Measurements from ENCODE around the gene SLC23A3. TPM values are rescaled to one million over a fixed set of nuclear protein-coding genes. Genes with fewer than 3 reads are reported as not detected.
A peak's percentile ranks its signal among the peaks of the same experiment; 100 is the strongest.

SLC23A3 gene
- polyA plus RNA-seq, 1 donor (not counting 4 experiments of a cell fraction or from before 2014, with no cell fraction given), result 1.4 TPM

GRCh38 chr2:219159771-219160185, 10.1 kb downstream of the SLC23A3 start:
- H3K9ac ChIP-seq (ENCODE audit: control insufficient read depth, extremely low read depth, insufficient read depth, low read length), result peak overlapping the region; percentile 82

GRCh38 chr2:219158586-219158985, 11.2 kb downstream of the SLC23A3 start:
- H3K4me2 ChIP-seq (ENCODE audit: control insufficient read depth, extremely low read depth, insufficient read depth, low read depth, low read length), result no peak overlapping the region
- H3K9me1 ChIP-seq (ENCODE audit: control insufficient read depth, extremely low read depth, insufficient read depth, low read length), result no peaks in the 10 kb centered on the region
- DNase-seq (ENCODE audit: low read depth, low spot score) (no peak), FAIRE-seq (no peak)
- no peaks in the 10 kb centered on the region for H3K27me3 ChIP-seq (ENCODE audit: control insufficient read depth, extremely low read depth, insufficient read depth, low read length)
- no peaks in the 10 kb centered on the region for H4K20me1 ChIP-seq (ENCODE audit: control insufficient read depth, extremely low read depth, insufficient read depth, low read length)
- no peak overlapping the region for H3K4me3 ChIP-seq (ENCODE audit: control insufficient read depth in 2 of 3, extremely low read depth in 1 of 3, insufficient read depth in 2 of 3, low read depth in 1 of 3, low read length in 3 of 3)
- TF ChIP-seq CTCF (optimal IDR thresholded peaks at IDR 0.05 in 1 of 3, IDR thresholded peaks at IDR 0.05 in 1 of 3, conservative IDR thresholded peaks at IDR 0.05 in 1 of 3; ENCODE audit: extremely low read depth in 1 of 3, insufficient read depth in 2 of 3, low read length in 3 of 3) (no peak), EZH2 (IDR thresholded peaks at IDR 0.05; ENCODE audit: low read length) (no peak)
- dilution Hi-C loops (cut with MboI; ENCODE audit: extremely low pct_ligation_motif_present, low sequenced_read_pairs), result no loop called here
- H3K4me1 ChIP-seq (ENCODE audit: control insufficient read depth, extremely low read depth, insufficient read depth, low read length), result peaks cover 8% of the 10 kb centered on the region
- no peak overlapping the region for H2AFZ ChIP-seq (ENCODE audit: control insufficient read depth, low read length)
- H3K9me3 ChIP-seq (ENCODE audit: control insufficient read depth, low read depth, low read length), result no peaks in the 10 kb centered on the region
- H3K27ac ChIP-seq (ENCODE audit: control insufficient read depth, insufficient read depth, low read length), result no peak overlapping the region
- H3K36me3 ChIP-seq (ENCODE audit: control insufficient read depth in 2 of 2, extremely low read depth in 1 of 2, insufficient read depth in 2 of 2, low read length in 2 of 2), result peaks cover 2 to 5% of the 10 kb centered on the region in 2 experiments
- H3K9ac ChIP-seq (ENCODE audit: control insufficient read depth, extremely low read depth, insufficient read depth, low read length), result no peak overlapping the region
- H3K79me2 ChIP-seq (ENCODE audit: control insufficient read depth, insufficient read depth, low read length), result no peaks in the 10 kb centered on the region

More at GRCh38 chr2:219159771-219160185, 10.1 kb downstream of the SLC23A3 start:
- Histone ChIP-seq H3K9me1 (ENCODE audit: control insufficient read depth, extremely low read depth, insufficient read depth, low read length) (no peaks in the 10 kb centered on the region), H4K20me1 (ENCODE audit: control insufficient read depth, extremely low read depth, insufficient read depth, low read length) (no peaks in the 10 kb centered on the region), H3K79me2 (ENCODE audit: control insufficient read depth, insufficient read depth, low read length) (no peaks in the 10 kb centered on the region), H3K4me3 (ENCODE audit: control insufficient read depth in 2 of 3, extremely low read depth in 1 of 3, insufficient read depth in 2 of 3, low read depth in 1 of 3, low read length in 3 of 3) (peak overlapping the region; percentile 56 to 75 (median 74)), H2AFZ (ENCODE audit: control insufficient read depth, low read length) (peak overlapping the region; percentile 71), H3K9me3 (ENCODE audit: control insufficient read depth, low read depth, low read length) (no peaks in the 10 kb centered on the region), H3K27me3 (ENCODE audit: control insufficient read depth, extremely low read depth, insufficient read depth, low read length) (no peaks in the 10 kb centered on the region), H3K27ac (ENCODE audit: control insufficient read depth, insufficient read depth, low read length) (no peak overlapping the region), H3K4me2 (ENCODE audit: control insufficient read depth, extremely low read depth, insufficient read depth, low read depth, low read length) (peak overlapping the region; percentile 95), H3K36me3 (ENCODE audit: control insufficient read depth in 2 of 2, extremely low read depth in 1 of 2, insufficient read depth in 2 of 2, low read length in 2 of 2) (peaks cover 2 to 3% of the 10 kb centered on the region in 2 experiments), H3K4me1 (ENCODE audit: control insufficient read depth, extremely low read depth, insufficient read depth, low read length) (peaks cover 8% of the 10 kb centered on the region)
- no peak for DNase-seq (ENCODE audit: low read depth, low spot score)
- no peak for FAIRE-seq
- dilution Hi-C loops (cut with MboI; ENCODE audit: extremely low pct_ligation_motif_present, low sequenced_read_pairs), result no loop called here
- TF ChIP-seq EZH2 (IDR thresholded peaks at IDR 0.05; ENCODE audit: low read length) (no peak), CTCF (optimal IDR thresholded peaks at IDR 0.05 in 1 of 3, IDR thresholded peaks at IDR 0.05 in 1 of 3, conservative IDR thresholded peaks at IDR 0.05 in 1 of 3; ENCODE audit: extremely low read depth in 1 of 3, insufficient read depth in 2 of 3, low read length in 3 of 3) (no peak)

Measured in keratinocyte (primary cell).